Measurements from ENCODE around the gene HECA.

GRCh38 chr6:139166238-139166955 is 31.5 kb downstream of the HECA start:
- TF ChIP-seq, protein P1, sequence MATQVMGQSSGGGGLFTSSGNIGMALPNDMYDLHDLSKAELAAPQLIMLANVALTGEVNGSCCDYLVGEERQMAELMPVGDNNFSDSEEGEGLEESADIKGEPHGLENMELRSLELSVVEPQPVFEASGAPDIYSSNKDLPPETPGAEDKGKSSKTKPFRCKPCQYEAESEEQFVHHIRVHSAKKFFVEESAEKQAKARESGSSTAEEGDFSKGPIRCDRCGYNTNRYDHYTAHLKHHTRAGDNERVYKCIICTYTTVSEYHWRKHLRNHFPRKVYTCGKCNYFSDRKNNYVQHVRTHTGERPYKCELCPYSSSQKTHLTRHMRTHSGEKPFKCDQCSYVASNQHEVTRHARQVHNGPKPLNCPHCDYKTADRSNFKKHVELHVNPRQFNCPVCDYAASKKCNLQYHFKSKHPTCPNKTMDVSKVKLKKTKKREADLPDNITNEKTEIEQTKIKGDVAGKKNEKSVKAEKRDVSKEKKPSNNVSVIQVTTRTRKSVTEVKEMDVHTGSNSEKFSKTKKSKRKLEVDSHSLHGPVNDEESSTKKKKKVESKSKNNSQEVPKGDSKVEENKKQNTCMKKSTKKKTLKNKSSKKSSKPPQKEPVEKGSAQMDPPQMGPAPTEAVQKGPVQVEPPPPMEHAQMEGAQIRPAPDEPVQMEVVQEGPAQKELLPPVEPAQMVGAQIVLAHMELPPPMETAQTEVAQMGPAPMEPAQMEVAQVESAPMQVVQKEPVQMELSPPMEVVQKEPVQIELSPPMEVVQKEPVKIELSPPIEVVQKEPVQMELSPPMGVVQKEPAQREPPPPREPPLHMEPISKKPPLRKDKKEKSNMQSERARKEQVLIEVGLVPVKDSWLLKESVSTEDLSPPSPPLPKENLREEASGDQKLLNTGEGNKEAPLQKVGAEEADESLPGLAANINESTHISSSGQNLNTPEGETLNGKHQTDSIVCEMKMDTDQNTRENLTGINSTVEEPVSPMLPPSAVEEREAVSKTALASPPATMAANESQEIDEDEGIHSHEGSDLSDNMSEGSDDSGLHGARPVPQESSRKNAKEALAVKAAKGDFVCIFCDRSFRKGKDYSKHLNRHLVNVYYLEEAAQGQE (IDR thresholded peaks at IDR 0.05): no peak
- no peak for TF ChIP-seq CTCF (IDR thresholded peaks at IDR 0.05; ENCODE audit: low read depth, low read length, missing input control)
- no peak for TF ChIP-seq SP1 (IDR thresholded peaks at IDR 0.05)
- TF ChIP-seq TAF1 (conservative IDR thresholded peaks at IDR 0.05): no peak
- TF ChIP-seq, protein P2, sequence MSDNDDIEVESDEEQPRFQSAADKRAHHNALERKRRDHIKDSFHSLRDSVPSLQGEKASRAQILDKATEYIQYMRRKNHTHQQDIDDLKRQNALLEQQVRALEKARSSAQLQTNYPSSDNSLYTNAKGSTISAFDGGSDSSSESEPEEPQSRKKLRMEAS (IDR thresholded peaks at IDR 0.05): no peak
- TF ChIP-seq FOXA1 (IDR thresholded peaks at IDR 0.05): no peak
- TF ChIP-seq ZBTB33 (IDR thresholded peaks at IDR 0.05): no peak
- TF ChIP-seq GABPA (IDR thresholded peaks at IDR 0.05 in 1 of 2, conservative IDR thresholded peaks at IDR 0.05 in 1 of 2): no peak
- TF ChIP-seq YY1 (IDR thresholded peaks at IDR 0.05): no peak
- no peak for TF ChIP-seq JUND (IDR thresholded peaks at IDR 0.05)
- TF ChIP-seq, protein P3, sequence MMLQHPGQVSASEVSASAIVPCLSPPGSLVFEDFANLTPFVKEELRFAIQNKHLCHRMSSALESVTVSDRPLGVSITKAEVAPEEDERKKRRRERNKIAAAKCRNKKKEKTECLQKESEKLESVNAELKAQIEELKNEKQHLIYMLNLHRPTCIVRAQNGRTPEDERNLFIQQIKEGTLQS (IDR thresholded peaks at IDR 0.05): no peak
- no peak for TF ChIP-seq RAD21 (IDR thresholded peaks at IDR 0.05)
